Astrocyte (in vitro differentiated cells and primary cell): Measurements from ENCODE around the gene COL24A1.

Experiments
- EZH2 ChIP-seq: IDR thresholded peaks from 2 replicates; pipeline ENCODE4 v1.6.1; 2012; ENCODE audit warnings: mild to moderate bottlenecking, low read length, inconsistent platforms; ENCODE audit not compliant: insufficient read depth
- TF ChIP-seq, protein P1 (sequence below): IDR thresholded peaks from 2 replicates; pipeline ENCODE4 v1.5.1; 2011; ENCODE audit warnings: low read depth, mild to moderate bottlenecking, inconsistent platforms, low read length, moderate library complexity; ENCODE audit not compliant: insufficient read depth

DNA sequence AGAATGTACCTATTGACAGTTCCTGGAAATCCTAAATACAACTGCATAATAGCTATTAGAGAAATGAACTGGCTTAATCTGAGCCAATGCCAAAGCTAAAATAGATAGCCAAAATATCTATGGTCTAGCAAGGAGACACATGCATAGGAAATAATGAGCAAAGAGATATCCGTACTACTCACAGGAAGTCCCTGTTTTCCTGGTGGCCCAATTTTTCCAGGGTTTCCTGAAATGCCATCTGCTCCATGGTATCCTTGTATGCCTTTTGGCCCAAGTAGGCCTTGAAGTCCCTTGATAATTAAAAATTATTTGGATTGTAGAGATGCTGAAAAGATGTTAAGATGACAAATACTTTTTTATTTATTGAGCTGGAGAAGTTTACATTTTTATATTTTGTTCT is 340.0 kb downstream of the COL24A1 start:
- TF ChIP-seq, protein P1, sequence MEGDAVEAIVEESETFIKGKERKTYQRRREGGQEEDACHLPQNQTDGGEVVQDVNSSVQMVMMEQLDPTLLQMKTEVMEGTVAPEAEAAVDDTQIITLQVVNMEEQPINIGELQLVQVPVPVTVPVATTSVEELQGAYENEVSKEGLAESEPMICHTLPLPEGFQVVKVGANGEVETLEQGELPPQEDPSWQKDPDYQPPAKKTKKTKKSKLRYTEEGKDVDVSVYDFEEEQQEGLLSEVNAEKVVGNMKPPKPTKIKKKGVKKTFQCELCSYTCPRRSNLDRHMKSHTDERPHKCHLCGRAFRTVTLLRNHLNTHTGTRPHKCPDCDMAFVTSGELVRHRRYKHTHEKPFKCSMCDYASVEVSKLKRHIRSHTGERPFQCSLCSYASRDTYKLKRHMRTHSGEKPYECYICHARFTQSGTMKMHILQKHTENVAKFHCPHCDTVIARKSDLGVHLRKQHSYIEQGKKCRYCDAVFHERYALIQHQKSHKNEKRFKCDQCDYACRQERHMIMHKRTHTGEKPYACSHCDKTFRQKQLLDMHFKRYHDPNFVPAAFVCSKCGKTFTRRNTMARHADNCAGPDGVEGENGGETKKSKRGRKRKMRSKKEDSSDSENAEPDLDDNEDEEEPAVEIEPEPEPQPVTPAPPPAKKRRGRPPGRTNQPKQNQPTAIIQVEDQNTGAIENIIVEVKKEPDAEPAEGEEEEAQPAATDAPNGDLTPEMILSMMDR: no peak
- no peak for TF ChIP-seq EZH2
